ENCODE results near the gene ZAP70.
"Not testable (repeated sequence)": the region's sequence is repeated elsewhere in the genome, so short reads cannot be mapped to it uniquely, and the experiment has no call there.

ZAP70 gene

DNA sequence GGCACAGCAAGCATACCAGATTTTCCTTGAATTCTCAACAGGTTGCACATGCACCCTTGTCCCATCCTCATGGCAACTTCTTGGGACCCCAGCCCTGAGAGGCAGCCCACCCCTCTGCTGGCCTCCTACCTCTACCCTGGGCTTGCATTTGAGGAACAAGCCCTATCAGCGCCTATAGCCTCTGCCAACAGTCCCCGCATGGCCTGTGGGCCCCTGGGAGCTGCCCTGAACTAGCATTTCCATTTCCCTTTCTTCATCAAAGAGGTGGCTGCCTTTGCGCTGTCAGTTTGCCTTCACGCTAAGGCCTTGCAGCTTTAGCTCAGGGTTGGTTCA lies 5.4 kb upstream of the ZAP70 start:
- H3K4me3 ChIP-seq (ENCODE audit: low read depth, low read length) = no peak overlapping the region
- no peak overlapping the region for H3K9ac ChIP-seq (ENCODE audit: low read depth, low read length)
- H3K4me1 ChIP-seq (ENCODE audit: control insufficient read depth, insufficient read depth, low read length) = no peaks in the 10 kb centered on the region
- H3K9me3 ChIP-seq (ENCODE audit: control insufficient read depth, insufficient read depth, low read length) = no peaks in the 10 kb centered on the region
- H3K27ac ChIP-seq (ENCODE audit: low read depth, low read length) = no peak overlapping the region
- H3K36me3 ChIP-seq (ENCODE audit: control insufficient read depth, insufficient read depth, low read length) = no peaks in the 10 kb centered on the region
- H3K27me3 ChIP-seq (ENCODE audit: control insufficient read depth, insufficient read depth, low read length) = no peaks in the 10 kb centered on the region

GRCh38 chr2:97708608-97709007 lies 4.8 kb upstream of the ZAP70 start:
- no peak overlapping the region for H3K9ac ChIP-seq (ENCODE audit: low read depth, low read length)
- H3K27me3 ChIP-seq (ENCODE audit: control insufficient read depth, insufficient read depth, low read length) = no peaks in the 10 kb centered on the region
- no peaks in the 10 kb centered on the region for H3K4me1 ChIP-seq (ENCODE audit: control insufficient read depth, insufficient read depth, low read length)
- H3K4me3 ChIP-seq (ENCODE audit: low read depth, low read length) = no peak overlapping the region
- H3K36me3 ChIP-seq (ENCODE audit: control insufficient read depth, insufficient read depth, low read length) = no peaks in the 10 kb centered on the region
- H3K27ac ChIP-seq (ENCODE audit: low read depth, low read length) = no peak overlapping the region
- H3K9me3 ChIP-seq (ENCODE audit: control insufficient read depth, insufficient read depth, low read length) = no peaks in the 10 kb centered on the region

DNA sequence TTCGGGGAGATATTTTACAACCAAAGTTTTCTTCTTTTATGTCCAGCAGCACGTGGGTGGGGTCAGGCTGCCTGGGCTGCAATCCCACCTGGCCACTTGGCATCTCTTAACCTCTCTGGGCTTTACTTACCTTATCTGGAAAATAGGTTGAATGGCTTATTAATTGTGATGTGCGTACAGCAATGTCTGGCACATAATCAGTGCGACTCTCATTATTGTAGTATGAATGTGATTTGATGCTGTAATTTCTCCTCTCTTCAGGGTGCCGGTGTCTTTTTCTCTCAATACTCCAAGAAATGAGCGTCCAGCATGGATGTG lies 2.0 kb upstream of the ZAP70 start:
- H3K36me3 ChIP-seq (ENCODE audit: control insufficient read depth, insufficient read depth, low read length) = no peaks in the 10 kb centered on the region
- no peaks in the 10 kb centered on the region for H3K9me3 ChIP-seq (ENCODE audit: control insufficient read depth, insufficient read depth, low read length)
- H3K4me1 ChIP-seq (ENCODE audit: control insufficient read depth, insufficient read depth, low read length) = no peaks in the 10 kb centered on the region
- H3K4me3 ChIP-seq (ENCODE audit: low read depth, low read length) = no peak overlapping the region
- H3K27ac ChIP-seq (ENCODE audit: low read depth, low read length) = peak overlapping the region; percentile 54
- no peak overlapping the region for H3K9ac ChIP-seq (ENCODE audit: low read depth, low read length)
- H3K27me3 ChIP-seq (ENCODE audit: control insufficient read depth, insufficient read depth, low read length) = no peaks in the 10 kb centered on the region

GRCh38 chr2:97712175-97712574 lies 1.2 kb upstream of the ZAP70 start:
- H3K27ac ChIP-seq (ENCODE audit: low read depth, low read length); H3K9me3 ChIP-seq (ENCODE audit: control insufficient read depth, insufficient read depth, low read length); H3K36me3 ChIP-seq (ENCODE audit: control insufficient read depth, insufficient read depth, low read length); H3K4me3 ChIP-seq (ENCODE audit: low read depth, low read length); H3K9ac ChIP-seq (ENCODE audit: low read depth, low read length); H3K27me3 ChIP-seq (ENCODE audit: control insufficient read depth, insufficient read depth, low read length); H3K4me1 ChIP-seq (ENCODE audit: control insufficient read depth, insufficient read depth, low read length): not testable (repeated sequence)

- Histone ChIP-seq H3K36me3 (ENCODE audit: control insufficient read depth, insufficient read depth, low read length) (no peaks in the 10 kb centered on the region), H3K4me3 (ENCODE audit: low read depth, low read length) (no peak overlapping the region), H3K4me1 (ENCODE audit: control insufficient read depth, insufficient read depth, low read length) (no peaks in the 10 kb centered on the region), H3K27me3 (ENCODE audit: control insufficient read depth, insufficient read depth, low read length) (no peaks in the 10 kb centered on the region), H3K27ac (ENCODE audit: low read depth, low read length) (no peak overlapping the region), H3K9ac (ENCODE audit: low read depth, low read length) (no peak overlapping the region), H3K9me3 (ENCODE audit: control insufficient read depth, insufficient read depth, low read length) (no peaks in the 10 kb centered on the region)
Observed at GRCh38 chr2:97712693-97713295, 582 bp upstream of the ZAP70 start.

DNA sequence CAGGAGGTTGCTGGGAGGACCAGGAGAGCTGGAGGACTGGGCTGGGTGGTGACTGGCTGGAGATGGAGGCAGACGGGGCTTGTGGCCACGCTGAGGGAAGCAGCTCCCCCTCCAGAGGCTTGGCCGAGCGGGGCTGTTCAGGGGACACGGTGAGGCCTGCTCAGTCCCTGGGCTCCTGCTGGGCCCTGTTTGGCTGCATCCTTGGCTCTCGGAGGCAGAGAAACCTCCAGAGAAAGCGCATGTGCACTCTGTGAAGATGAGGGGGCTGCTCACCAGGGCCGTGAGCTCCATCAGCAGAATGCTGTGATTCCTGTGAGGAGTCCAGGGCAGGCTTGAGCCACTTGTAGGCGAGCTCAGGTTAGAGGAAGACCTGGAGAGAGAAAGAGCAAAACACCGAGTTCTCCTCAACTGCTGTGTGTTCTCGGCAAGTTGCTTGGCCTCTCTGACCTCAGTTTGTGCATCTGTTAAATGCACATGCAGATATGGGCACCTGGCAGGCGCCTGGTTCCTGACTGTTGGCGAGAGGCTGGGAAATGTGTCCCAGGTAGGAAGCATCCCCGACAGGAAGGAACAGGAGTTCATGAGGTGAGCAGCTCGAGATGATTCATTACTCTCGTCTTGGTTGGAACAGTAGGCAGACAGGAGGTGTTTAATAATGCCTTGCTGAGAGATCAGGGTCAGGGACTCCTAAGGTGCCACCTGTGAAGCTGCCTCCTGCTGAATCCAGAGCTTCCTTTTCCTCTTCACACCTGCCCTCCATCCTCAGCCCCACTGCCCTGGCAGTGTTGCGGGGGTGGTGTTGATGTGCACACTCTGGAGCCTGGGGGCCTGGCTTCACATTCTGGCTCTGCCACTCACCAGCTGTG lies 941 bp downstream of the ZAP70 start:
- no peak overlapping the region for H3K4me3 ChIP-seq (ENCODE audit: low read depth, low read length)
- H3K36me3 ChIP-seq (ENCODE audit: control insufficient read depth, insufficient read depth, low read length) = no peaks in the 10 kb centered on the region
- no peak overlapping the region for H3K27ac ChIP-seq (ENCODE audit: low read depth, low read length)
- no peak overlapping the region for H3K9ac ChIP-seq (ENCODE audit: low read depth, low read length)
- H3K27me3 ChIP-seq (ENCODE audit: control insufficient read depth, insufficient read depth, low read length) = no peaks in the 10 kb centered on the region
- H3K9me3 ChIP-seq (ENCODE audit: control insufficient read depth, insufficient read depth, low read length) = no peaks in the 10 kb centered on the region
- no peaks in the 10 kb centered on the region for H3K4me1 ChIP-seq (ENCODE audit: control insufficient read depth, insufficient read depth, low read length)

DNA sequence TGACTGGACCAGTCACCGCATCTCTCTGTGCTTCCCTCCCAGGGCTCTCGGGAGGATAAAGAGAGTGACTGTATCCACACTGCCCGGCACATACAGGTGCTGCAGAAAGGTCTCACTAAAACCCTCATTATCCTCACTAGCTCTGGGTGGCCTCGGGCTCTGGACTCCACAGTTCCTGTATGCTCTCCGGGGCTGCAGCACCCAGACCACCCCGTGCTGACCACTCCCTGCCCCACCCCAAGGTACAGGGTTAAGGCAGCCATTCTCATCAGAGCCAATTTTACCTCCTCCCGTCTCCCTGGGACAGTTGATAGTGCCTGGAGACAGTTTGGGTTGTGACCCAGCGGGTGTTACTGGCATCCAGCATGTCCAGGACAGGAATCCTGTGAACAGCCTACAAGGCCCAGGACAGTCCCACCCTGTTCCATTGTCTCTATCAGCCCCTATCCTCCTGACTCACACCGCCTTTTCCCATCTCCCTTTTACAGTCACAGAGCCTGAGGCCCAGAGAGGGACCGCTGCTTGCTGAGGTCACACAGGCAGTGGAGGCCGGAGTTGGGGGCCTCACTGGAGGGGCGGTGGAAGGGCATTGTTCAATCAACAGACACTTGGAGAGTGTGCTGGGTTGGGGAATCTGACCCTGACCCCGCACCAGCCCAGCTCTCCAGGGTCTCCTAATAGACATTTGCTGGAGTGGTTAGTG lies 1.7 kb downstream of the ZAP70 start:
- no peak overlapping the region for H3K4me3 ChIP-seq (ENCODE audit: low read depth, low read length)
- no peak overlapping the region for H3K27ac ChIP-seq (ENCODE audit: low read depth, low read length)
- H3K27me3 ChIP-seq (ENCODE audit: control insufficient read depth, insufficient read depth, low read length) = no peaks in the 10 kb centered on the region
- H3K36me3 ChIP-seq (ENCODE audit: control insufficient read depth, insufficient read depth, low read length) = no peaks in the 10 kb centered on the region
- H3K4me1 ChIP-seq (ENCODE audit: control insufficient read depth, insufficient read depth, low read length) = peaks cover 4% of the 10 kb centered on the region; the same call in 1 of the 2 replicates
- no peak overlapping the region for H3K9ac ChIP-seq (ENCODE audit: low read depth, low read length)
- no peaks in the 10 kb centered on the region for H3K9me3 ChIP-seq (ENCODE audit: control insufficient read depth, insufficient read depth, low read length)

DNA sequence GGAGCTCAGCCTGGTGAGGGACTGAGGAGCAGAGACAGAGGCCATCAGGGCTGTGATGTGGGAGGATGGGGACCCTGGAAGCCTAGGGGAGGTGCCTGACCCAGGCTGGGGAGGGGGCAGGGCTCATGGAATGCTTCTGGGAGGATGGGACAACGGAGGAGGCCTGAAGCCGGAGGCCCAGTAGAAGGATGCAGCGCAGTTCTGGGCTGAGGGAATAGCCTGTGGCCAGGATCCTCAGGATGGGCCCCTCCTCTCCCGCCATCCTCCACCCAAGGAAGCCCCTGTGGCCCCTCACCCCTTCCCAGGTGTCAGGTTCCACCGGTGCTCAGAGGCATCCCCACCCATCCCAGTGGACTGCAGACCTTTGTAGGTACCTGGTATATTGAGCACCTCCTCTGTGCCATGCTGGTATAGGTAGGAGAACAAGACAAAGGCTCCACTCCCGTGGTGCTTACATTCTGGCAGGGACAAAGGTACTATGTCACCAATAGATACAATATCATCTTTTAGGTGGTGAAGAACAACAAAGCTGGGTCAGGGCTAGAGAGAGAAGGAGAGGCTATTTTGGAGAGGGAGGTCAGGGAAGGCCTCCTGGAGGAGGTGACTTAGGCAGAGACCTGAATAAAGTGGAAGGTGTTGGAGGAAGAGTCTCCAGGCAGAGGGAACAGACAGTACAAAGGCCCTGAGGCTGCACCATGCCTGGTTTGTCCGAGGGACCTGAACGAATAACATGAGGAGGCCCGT lies 2.7 kb downstream of the ZAP70 start:
- no peak overlapping the region for H3K27ac ChIP-seq (ENCODE audit: low read depth, low read length)
- H3K36me3 ChIP-seq (ENCODE audit: control insufficient read depth, insufficient read depth, low read length) = no peaks in the 10 kb centered on the region
- no peak overlapping the region for H3K9ac ChIP-seq (ENCODE audit: low read depth, low read length)
- peaks cover 12% of the 10 kb centered on the region for H3K4me1 ChIP-seq (ENCODE audit: control insufficient read depth, insufficient read depth, low read length)
- no peaks in the 10 kb centered on the region for H3K9me3 ChIP-seq (ENCODE audit: control insufficient read depth, insufficient read depth, low read length)
- H3K27me3 ChIP-seq (ENCODE audit: control insufficient read depth, insufficient read depth, low read length) = no peaks in the 10 kb centered on the region
- no peak overlapping the region for H3K4me3 ChIP-seq (ENCODE audit: low read depth, low read length)

- no peaks in the 10 kb centered on the region for H3K36me3 ChIP-seq (ENCODE audit: control insufficient read depth, insufficient read depth, low read length)
- H3K4me3 ChIP-seq (ENCODE audit: low read depth, low read length) = no peak overlapping the region
- H3K9me3 ChIP-seq (ENCODE audit: control insufficient read depth, insufficient read depth, low read length) = no peaks in the 10 kb centered on the region
- H3K9ac ChIP-seq (ENCODE audit: low read depth, low read length) = no peak overlapping the region
- no peak overlapping the region for H3K27ac ChIP-seq (ENCODE audit: low read depth, low read length)
- H3K27me3 ChIP-seq (ENCODE audit: control insufficient read depth, insufficient read depth, low read length) = no peaks in the 10 kb centered on the region
- H3K4me1 ChIP-seq (ENCODE audit: control insufficient read depth, insufficient read depth, low read length) = peaks cover 14% of the 10 kb centered on the region
Observed at GRCh38 chr2:97716695-97717612, 3.6 kb downstream of the ZAP70 start.

DNA sequence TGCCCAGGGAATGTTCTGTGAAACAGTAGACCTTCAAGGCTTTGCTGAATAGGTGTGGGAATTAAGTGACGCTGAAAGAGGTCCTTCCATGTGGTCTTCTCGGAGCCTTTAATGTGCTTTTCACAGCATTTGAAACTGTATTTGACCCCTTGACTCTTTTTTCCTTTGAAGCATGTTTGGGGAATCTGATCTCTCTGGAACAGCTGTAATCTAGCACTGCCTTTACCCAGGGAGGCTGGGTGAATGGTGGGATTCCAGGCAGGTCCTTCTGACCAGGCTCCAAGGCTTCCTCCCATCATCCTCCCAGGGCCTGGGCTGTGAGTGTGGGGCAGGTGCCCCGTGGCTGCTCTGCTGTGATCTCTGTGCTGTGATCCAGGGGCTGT lies 4.2 kb downstream of the ZAP70 start:
- Histone ChIP-seq H3K4me1 (ENCODE audit: control insufficient read depth, insufficient read depth, low read length) (peaks cover 14% of the 10 kb centered on the region), H3K9ac (ENCODE audit: low read depth, low read length) (no peak overlapping the region), H3K9me3 (ENCODE audit: control insufficient read depth, insufficient read depth, low read length) (no peaks in the 10 kb centered on the region), H3K27ac (ENCODE audit: low read depth, low read length) (no peak overlapping the region), H3K27me3 (ENCODE audit: control insufficient read depth, insufficient read depth, low read length) (no peaks in the 10 kb centered on the region), H3K4me3 (ENCODE audit: low read depth, low read length) (no peak overlapping the region), H3K36me3 (ENCODE audit: control insufficient read depth, insufficient read depth, low read length) (no peaks in the 10 kb centered on the region)
